PC-3 (cell line): ENCODE results near the gene PI4KA. TPM values are rescaled to one million over a fixed set of nuclear protein-coding genes. Genes with fewer than 3 reads are reported as not detected.

Source experiments
- ATAC-seq: fragments of 200-7000 bp; cut with Tn5 transposase; 2 replicates; pipeline ENCODE4 v1.9.1; 2020; ENCODE audit warnings: mild to moderate bottlenecking, moderate library complexity
- BruUV-seq: library from RNA; stranded (reverse); fragments of 400-500 nt; replicated peaks from 2 replicates; lab custom pipeline; 2021; lab: Mats Ljungman, UMichigan
- CTCF ChIA-PET: fragments of 300-600 bp; sonication (Branson Sonifier 250); formaldehyde crosslinking; loops from one replicate; lab custom pipeline; 2022; ENCODE audit warnings: antibody characterized with exemption; lab: Charles Lee
- POLR2A ChIA-PET: fragments of 300-600 bp; sonication (Branson Sonifier 250); formaldehyde crosslinking; loops from one replicate; lab custom pipeline; 2022; ENCODE audit warnings: antibody characterized with exemption; ENCODE audit not compliant: unreplicated experiment; lab: Charles Lee
- DNase-seq: peaks from one replicate; pipeline ENCODE4 v3.0.0-alpha.2; 2015
- H2AFZ ChIP-seq: fragments of 300-600 bp; sonication (generic); 2 replicates; pipeline ENCODE4 v1.6.0; 2016; ENCODE audit warnings: antibody characterized with exemption, low read length
- H3F3A ChIP-seq: fragments of 300-600 bp; sonication (generic); one replicate; pipeline ENCODE4 v1.6.0; 2017; ENCODE audit warnings: antibody characterized with exemption, low read length, control low read depth, mild to moderate bottlenecking; ENCODE audit not compliant: unreplicated experiment
- H3K27ac ChIP-seq: fragments of 300-600 bp; sonication (generic); 2 replicates; pipeline ENCODE4 v1.5.1; 2016; ENCODE audit warnings: mild to moderate bottlenecking, low read length
- H3K27me3 ChIP-seq: fragments of 300-600 bp; sonication (generic); 2 replicates; pipeline ENCODE4 v1.6.1; 2016; ENCODE audit warnings: low read length, mixed read lengths
- H3K36me3 ChIP-seq: fragments of 300-600 bp; sonication (generic); 2 replicates; pipeline ENCODE4 v1.6.1; 2016; ENCODE audit warnings: low read depth, mixed run types, low read length, mixed read lengths
- H3K4me1 ChIP-seq: fragments of 300-600 bp; sonication (generic); 2 replicates; pipeline ENCODE4 v1.5.1; 2016; ENCODE audit warnings: low read length; ENCODE audit not compliant: insufficient read depth
- H3K4me2 ChIP-seq: fragments of 300-600 bp; sonication (generic); 2 replicates; pipeline ENCODE4 v1.6.0; 2016; ENCODE audit warnings: low read length
- H3K4me3 ChIP-seq: fragments of 300-600 bp; sonication (generic); 2 replicates; pipeline ENCODE4 v1.5.1; 2016; ENCODE audit warnings: mild to moderate bottlenecking, low read length, mixed read lengths
- H3K79me2 ChIP-seq: fragments of 300-600 bp; sonication (generic); 2 replicates; pipeline ENCODE4 v1.6.1; 2017; ENCODE audit warnings: low read length, mixed read lengths
- H3K9ac ChIP-seq: fragments of 300-600 bp; sonication (generic); 2 replicates; pipeline ENCODE4 v1.6.0; 2016; ENCODE audit warnings: mild to moderate bottlenecking, low read length
- H3K9me2 ChIP-seq: fragments of 300-600 bp; sonication (generic); replicated peaks from 2 replicates; pipeline ENCODE4 v1.6.1; 2016; ENCODE audit warnings: mixed run types, low read length, mixed read lengths
- H3K9me3 ChIP-seq: fragments of 300-600 bp; sonication (generic); 2 replicates; pipeline ENCODE4 v1.6.1; 2016; ENCODE audit warnings: low read length, mixed read lengths
- H4K20me1 ChIP-seq: fragments of 300-600 bp; sonication (generic); 2 replicates; pipeline ENCODE4 v1.6.1; 2016; ENCODE audit warnings: low read length, mixed read lengths
- CTCF ChIP-seq: fragments of 300-600 bp; sonication (generic); conservative IDR thresholded peaks from 2 replicates; pipeline ENCODE4 v1.5.1; 2017; ENCODE audit warnings: antibody characterized with exemption, low read depth, mild to moderate bottlenecking, low read length
- EZH2 ChIP-seq: fragments of 300-600 bp; sonication (generic); IDR thresholded peaks from one replicate; pipeline ENCODE4 v1.6.1; 2017; ENCODE audit warnings: antibody characterized with exemption, mild to moderate bottlenecking, low read length; ENCODE audit not compliant: unreplicated experiment
- EZH2phosphoT487 ChIP-seq: fragments of 300-600 bp; sonication (generic); IDR thresholded peaks from 2 replicates; pipeline ENCODE4 v1.6.1; 2018; ENCODE audit warnings: mild to moderate bottlenecking, antibody characterized with exemption, low read length, borderline replicate concordance
- intact Hi-C: fragments of 100-400 bp; cut with micrococcal nuclease; formaldehyde crosslinking; loops from 2 replicates; pipeline ENCODE4 v1.9.0; 2023
- total RNA-seq: library from RNA; depleted of rRNA; stranded (reverse); fragments of >200 nt; gene quantifications from 2 replicates; pipeline ENCODE4 v1.2.3, GENCODE V29; 2014

Gene PI4KA
- total RNA-seq, 1 experiment from 2014 or later: 39.7 TPM

- peak overlapping the region; percentile 57 for H3K27ac ChIP-seq
- no peaks in the 10 kb centered on the region for H3K36me3 ChIP-seq
- H2AFZ ChIP-seq: 0 out of 2 replicates have a peak overlapping the region, but pooled peaks have one; percentile 16
- H3K4me3 ChIP-seq: no peak overlapping the region
- H3K79me2 ChIP-seq: no peaks in the 10 kb centered on the region
- TF ChIP-seq EZH2phosphoT487: no peak
- no peak for TF ChIP-seq EZH2
- TF ChIP-seq CTCF: no peak
- ChIA-PET POLR2A (no interaction called here), CTCF (no interaction called here)
- ATAC-seq: no peak; the same call in 1 of the 2 replicates
- DNase-seq: peak; percentile 29
- H3F3A ChIP-seq: no peaks in the 10 kb centered on the region
- H3K9me3 ChIP-seq: no peaks in the 10 kb centered on the region
- H3K27me3 ChIP-seq: no peaks in the 10 kb centered on the region
- no peaks in the 10 kb centered on the region for H4K20me1 ChIP-seq
- peak overlapping the region; percentile 68 for H3K4me2 ChIP-seq
- H3K9ac ChIP-seq: no peak overlapping the region
- no peaks in the 10 kb centered on the region for H3K9me2 ChIP-seq
- no TSS peak for BruUV-seq
- H3K4me1 ChIP-seq: peaks cover 24% of the 10 kb centered on the region
- intact Hi-C loops: no loop called here
Measured at GRCh38 chr22:20905415-20906386, 47.1 kb upstream of the PI4KA start.

GRCh38 chr22:20904980-20905355 lies 46.4 kb upstream of the PI4KA start:
- Histone ChIP-seq H3K4me1 (peaks cover 24% of the 10 kb centered on the region), H3K9ac (no peak overlapping the region), H3K4me2 (peak overlapping the region; percentile 68), H2AFZ (no peak overlapping the region), H3K4me3 (no peak overlapping the region), H4K20me1 (no peaks in the 10 kb centered on the region), H3F3A (no peaks in the 10 kb centered on the region), H3K27me3 (no peaks in the 10 kb centered on the region), H3K27ac (peak overlapping the region; percentile 57), H3K79me2 (no peaks in the 10 kb centered on the region), H3K36me3 (no peaks in the 10 kb centered on the region), H3K9me3 (no peaks in the 10 kb centered on the region), H3K9me2 (no peaks in the 10 kb centered on the region)
- no TSS peak for BruUV-seq
- DNase-seq (peak; percentile 21), ATAC-seq (no peak)
- TF ChIP-seq EZH2phosphoT487 (no peak), EZH2 (no peak), CTCF (no peak)
- intact Hi-C loops: no loop called here
- POLR2A ChIA-PET: no interaction called here
- CTCF ChIA-PET: interaction anchor here (1.0 kb wide), 1 partner anchor 19 kb away, joined by 3 read pairs; no protein-coding TSS in a partner anchor
